ENCODE results near the gene MINDY2.

MINDY2 gene

GRCh38 chr15:58770857-58771620, at the start of gene MINDY2:
MINDY2 (plus strand) TSS chr15:58771302; CDS start chr15:58771396, 94 bp downstream.
- no peaks in the 10 kb centered on the region for H3K9me3 ChIP-seq (ENCODE audit: control insufficient read depth, insufficient read depth, low read length)

GRCh38 chr15:58724466-58724865, 46.6 kb upstream of the MINDY2 start:
- no peak overlapping the region for H3K27ac ChIP-seq (ENCODE audit: low read depth, low read length)
- no peak overlapping the region for H3K9ac ChIP-seq (ENCODE audit: low read depth, low read length)

More at GRCh38 chr15:58770857-58771620, at the start of gene MINDY2:
- no peaks in the 10 kb centered on the region for H3K36me3 ChIP-seq (ENCODE audit: control insufficient read depth, insufficient read depth, low read length)
- H3K27me3 ChIP-seq (ENCODE audit: control insufficient read depth, insufficient read depth, low read length), result no peaks in the 10 kb centered on the region
- peak within 1 kb of the TSS; percentile 82 for H3K4me3 ChIP-seq (ENCODE audit: low read depth, low read length)
- H3K27ac ChIP-seq (ENCODE audit: low read depth, low read length), result peak within 1 kb of the TSS; percentile 94
- H3K4me1 ChIP-seq (ENCODE audit: control insufficient read depth, insufficient read depth, low read length), result peaks cover 23% of the 10 kb centered on the region
- peak within 1 kb of the TSS; percentile 77 for H3K9ac ChIP-seq (ENCODE audit: low read depth, low read length)

GRCh38 chr15:58726867-58727266, 44.2 kb upstream of the MINDY2 start:
- Histone ChIP-seq H3K9me3 (ENCODE audit: control insufficient read depth, insufficient read depth, low read length) (no peaks in the 10 kb centered on the region), H3K36me3 (ENCODE audit: control insufficient read depth, insufficient read depth, low read length) (no peaks in the 10 kb centered on the region), H3K4me3 (ENCODE audit: low read depth, low read length) (no peak overlapping the region), H3K9ac (ENCODE audit: low read depth, low read length) (no peak overlapping the region), H3K27me3 (ENCODE audit: control insufficient read depth, insufficient read depth, low read length) (no peaks in the 10 kb centered on the region), H3K4me1 (ENCODE audit: control insufficient read depth, insufficient read depth, low read length) (peaks cover 10% of the 10 kb centered on the region; the same call in 1 of the 2 replicates), H3K27ac (ENCODE audit: low read depth, low read length) (no peak overlapping the region)

More at GRCh38 chr15:58724466-58724865, 46.6 kb upstream of the MINDY2 start:
- no peaks in the 10 kb centered on the region for H3K9me3 ChIP-seq (ENCODE audit: control insufficient read depth, insufficient read depth, low read length)
- H3K4me3 ChIP-seq (ENCODE audit: low read depth, low read length), result no peak overlapping the region
- H3K4me1 ChIP-seq (ENCODE audit: control insufficient read depth, insufficient read depth, low read length), result peaks cover 5% of the 10 kb centered on the region; the same call in 1 of the 2 replicates
- no peaks in the 10 kb centered on the region for H3K36me3 ChIP-seq (ENCODE audit: control insufficient read depth, insufficient read depth, low read length)
- no peaks in the 10 kb centered on the region for H3K27me3 ChIP-seq (ENCODE audit: control insufficient read depth, insufficient read depth, low read length)

GRCh38 chr15:58731756-58732535, 39.2 kb upstream of the MINDY2 start:
- Histone ChIP-seq H3K9ac (ENCODE audit: low read depth, low read length) (no peak overlapping the region), H3K4me1 (ENCODE audit: control insufficient read depth, insufficient read depth, low read length) (peaks cover 23% of the 10 kb centered on the region; the same call in 1 of the 2 replicates), H3K36me3 (ENCODE audit: control insufficient read depth, insufficient read depth, low read length) (no peaks in the 10 kb centered on the region), H3K9me3 (ENCODE audit: control insufficient read depth, insufficient read depth, low read length) (no peaks in the 10 kb centered on the region), H3K27ac (ENCODE audit: low read depth, low read length) (no peak overlapping the region), H3K27me3 (ENCODE audit: control insufficient read depth, insufficient read depth, low read length) (no peaks in the 10 kb centered on the region), H3K4me3 (ENCODE audit: low read depth, low read length) (no peak overlapping the region)

- peaks cover 29% of the 10 kb centered on the region; the same call in 1 of the 2 replicates for H3K4me1 ChIP-seq (ENCODE audit: control insufficient read depth, insufficient read depth, low read length)
- H3K9ac ChIP-seq (ENCODE audit: low read depth, low read length), result no peak overlapping the region
- H3K9me3 ChIP-seq (ENCODE audit: control insufficient read depth, insufficient read depth, low read length), result no peaks in the 10 kb centered on the region
- no peak overlapping the region for H3K27ac ChIP-seq (ENCODE audit: low read depth, low read length)
- H3K4me3 ChIP-seq (ENCODE audit: low read depth, low read length), result no peak overlapping the region
- no peaks in the 10 kb centered on the region for H3K36me3 ChIP-seq (ENCODE audit: control insufficient read depth, insufficient read depth, low read length)
- no peaks in the 10 kb centered on the region for H3K27me3 ChIP-seq (ENCODE audit: control insufficient read depth, insufficient read depth, low read length)
These were observed 38.3 kb upstream of the MINDY2 start for GRCh38 chr15:58732625-58733363.

- Histone ChIP-seq H3K4me3 (ENCODE audit: low read depth, low read length) (no peak overlapping the region), H3K9me3 (ENCODE audit: control insufficient read depth, insufficient read depth, low read length) (no peaks in the 10 kb centered on the region), H3K9ac (ENCODE audit: low read depth, low read length) (no peak overlapping the region), H3K27ac (ENCODE audit: low read depth, low read length) (no peak overlapping the region), H3K36me3 (ENCODE audit: control insufficient read depth, insufficient read depth, low read length) (no peaks in the 10 kb centered on the region), H3K27me3 (ENCODE audit: control insufficient read depth, insufficient read depth, low read length) (no peaks in the 10 kb centered on the region), H3K4me1 (ENCODE audit: control insufficient read depth, insufficient read depth, low read length) (peaks cover 43% of the 10 kb centered on the region; the same call in 1 of the 2 replicates)
These were observed 36.2 kb upstream of the MINDY2 start for GRCh38 chr15:58734859-58735258.

- Histone ChIP-seq H3K27ac (ENCODE audit: low read depth, low read length) (no peak overlapping the region), H3K4me1 (ENCODE audit: control insufficient read depth, insufficient read depth, low read length) (peaks cover 34% of the 10 kb centered on the region; the same call in 1 of the 2 replicates), H3K4me3 (ENCODE audit: low read depth, low read length) (no peak overlapping the region), H3K9me3 (ENCODE audit: control insufficient read depth, insufficient read depth, low read length) (no peaks in the 10 kb centered on the region), H3K36me3 (ENCODE audit: control insufficient read depth, insufficient read depth, low read length) (no peaks in the 10 kb centered on the region), H3K27me3 (ENCODE audit: control insufficient read depth, insufficient read depth, low read length) (no peaks in the 10 kb centered on the region), H3K9ac (ENCODE audit: low read depth, low read length) (no peak overlapping the region)
These were observed 35.0 kb upstream of the MINDY2 start for GRCh38 chr15:58736018-58736643.

GRCh38 chr15:58737298-58737697, 33.8 kb upstream of the MINDY2 start:
- no peaks in the 10 kb centered on the region for H3K9me3 ChIP-seq (ENCODE audit: control insufficient read depth, insufficient read depth, low read length)
- H3K4me1 ChIP-seq (ENCODE audit: control insufficient read depth, insufficient read depth, low read length), result peaks cover 35% of the 10 kb centered on the region; the same call in 1 of the 2 replicates
- no peaks in the 10 kb centered on the region for H3K36me3 ChIP-seq (ENCODE audit: control insufficient read depth, insufficient read depth, low read length)
- H3K27me3 ChIP-seq (ENCODE audit: control insufficient read depth, insufficient read depth, low read length), result no peaks in the 10 kb centered on the region
- no peak overlapping the region for H3K4me3 ChIP-seq (ENCODE audit: low read depth, low read length)
- no peak overlapping the region for H3K27ac ChIP-seq (ENCODE audit: low read depth, low read length)
- H3K9ac ChIP-seq (ENCODE audit: low read depth, low read length), result no peak overlapping the region

GRCh38 chr15:58738046-58738707, 32.9 kb upstream of the MINDY2 start:
- Histone ChIP-seq H3K4me3 (ENCODE audit: low read depth, low read length) (no peak overlapping the region), H3K27ac (ENCODE audit: low read depth, low read length) (no peak overlapping the region), H3K36me3 (ENCODE audit: control insufficient read depth, insufficient read depth, low read length) (no peaks in the 10 kb centered on the region), H3K9me3 (ENCODE audit: control insufficient read depth, insufficient read depth, low read length) (no peaks in the 10 kb centered on the region), H3K27me3 (ENCODE audit: control insufficient read depth, insufficient read depth, low read length) (no peaks in the 10 kb centered on the region), H3K4me1 (ENCODE audit: control insufficient read depth, insufficient read depth, low read length) (peaks cover 44% of the 10 kb centered on the region; the same call in 1 of the 2 replicates), H3K9ac (ENCODE audit: low read depth, low read length) (no peak overlapping the region)

GRCh38 chr15:58740436-58740835, 30.7 kb upstream of the MINDY2 start:
- no peaks in the 10 kb centered on the region for H3K27me3 ChIP-seq (ENCODE audit: control insufficient read depth, insufficient read depth, low read length)
- no peaks in the 10 kb centered on the region for H3K9me3 ChIP-seq (ENCODE audit: control insufficient read depth, insufficient read depth, low read length)
- H3K9ac ChIP-seq (ENCODE audit: low read depth, low read length), result no peak overlapping the region
- peaks cover 49% of the 10 kb centered on the region for H3K4me1 ChIP-seq (ENCODE audit: control insufficient read depth, insufficient read depth, low read length)
- no peaks in the 10 kb centered on the region for H3K36me3 ChIP-seq (ENCODE audit: control insufficient read depth, insufficient read depth, low read length)
- no peak overlapping the region for H3K27ac ChIP-seq (ENCODE audit: low read depth, low read length)
- no peak overlapping the region for H3K4me3 ChIP-seq (ENCODE audit: low read depth, low read length)
